CD4-positive, alpha-beta T cell treated with Interleukin-12 subunit alpha and Interleukin-12 subunit beta, for 1 hour (primary cell): ENCODE results near the gene RBM15B.
"Not testable (repeated sequence)": the region's sequence is repeated elsewhere in the genome, so short reads cannot be mapped to it uniquely, and the experiment has no call there.

ENCODE experiments used
- DNase-seq: peaks from one replicate; pipeline ENCODE4 v3.0.0-alpha.2; 2020

The RBM15B gene

GRCh38 chr3:51378726-51379125, 12.4 kb upstream of the RBM15B start:
- DNase-seq = no peak

DNA sequence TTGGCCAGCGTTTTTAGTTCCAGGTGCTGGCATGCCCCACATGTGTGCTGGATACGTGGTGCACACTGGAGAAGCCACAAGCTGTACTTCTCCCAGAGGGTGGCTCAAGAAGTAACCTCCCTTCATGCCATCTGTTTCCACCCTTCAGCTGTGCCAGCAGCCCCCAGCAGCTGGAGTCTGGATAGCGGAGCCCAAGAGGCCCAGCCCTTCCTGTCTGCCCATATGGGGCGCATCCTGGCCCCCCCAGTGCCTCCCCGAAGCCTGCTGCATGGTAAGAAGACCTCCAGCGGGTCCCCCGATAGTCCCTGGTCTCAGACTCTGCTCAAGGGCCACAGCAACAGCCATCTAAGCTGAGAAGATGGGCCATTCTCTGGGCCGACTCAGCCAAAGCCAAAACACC, 11.8 kb upstream of the RBM15B start:
- no peak for DNase-seq

DNA sequence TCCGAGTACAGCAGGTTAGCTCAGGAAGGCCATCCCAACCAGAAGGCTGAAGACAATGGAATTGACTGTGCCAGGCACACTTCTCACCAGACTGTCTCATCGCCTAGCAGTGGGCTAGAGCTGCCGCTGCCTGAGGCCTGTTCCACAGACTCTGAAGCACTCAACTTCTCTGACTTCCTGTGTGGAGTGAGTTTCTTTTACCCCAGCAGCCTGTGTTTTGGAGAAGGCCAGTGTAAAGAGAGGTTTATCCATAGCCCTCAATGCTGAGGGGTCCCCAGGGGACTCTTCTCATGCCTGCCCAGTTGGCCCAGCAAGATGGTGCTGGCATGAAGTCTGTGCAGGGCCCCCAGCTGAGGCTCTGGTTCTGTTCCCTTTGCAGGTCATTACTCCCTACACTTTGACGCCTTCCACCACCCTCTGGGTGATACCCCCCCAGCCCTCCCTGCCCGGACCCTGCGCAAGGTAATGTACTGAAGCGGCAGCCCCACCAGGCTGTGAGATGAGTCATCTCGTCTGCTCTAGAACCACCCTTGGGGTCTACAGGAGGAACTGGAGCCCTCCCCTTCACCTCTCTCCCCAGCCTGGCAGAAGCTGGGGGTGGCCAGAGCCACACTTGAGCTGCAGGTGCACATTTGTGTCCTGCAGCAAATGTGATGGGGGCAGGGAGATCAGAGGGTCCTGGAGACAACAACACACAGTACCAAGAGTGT, 11.2 kb upstream of the RBM15B start:
- DNase-seq = no peak

- DNase-seq = no peak
These were observed 10.3 kb upstream of the RBM15B start for GRCh38 chr3:51380601-51381332.

DNA sequence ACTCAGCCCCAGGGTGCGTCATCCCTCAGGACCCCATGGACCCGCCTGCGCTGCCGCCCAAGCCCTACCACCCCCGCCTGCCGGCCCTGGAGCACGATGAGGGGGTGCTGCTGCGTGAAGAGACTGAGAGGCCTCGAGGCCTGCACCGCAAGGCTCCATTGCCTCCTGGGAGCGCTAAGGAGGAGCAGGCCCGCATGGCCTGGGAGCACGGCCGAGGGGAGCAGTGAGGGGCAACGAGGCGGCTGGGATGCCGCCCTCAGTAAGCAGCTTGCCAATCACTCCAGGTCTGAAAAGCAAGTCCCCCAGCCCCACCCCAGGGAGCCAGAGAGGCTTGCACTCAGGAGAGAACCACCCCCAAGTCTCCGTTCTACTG, 9.8 kb upstream of the RBM15B start:
- no peak for DNase-seq

DNA sequence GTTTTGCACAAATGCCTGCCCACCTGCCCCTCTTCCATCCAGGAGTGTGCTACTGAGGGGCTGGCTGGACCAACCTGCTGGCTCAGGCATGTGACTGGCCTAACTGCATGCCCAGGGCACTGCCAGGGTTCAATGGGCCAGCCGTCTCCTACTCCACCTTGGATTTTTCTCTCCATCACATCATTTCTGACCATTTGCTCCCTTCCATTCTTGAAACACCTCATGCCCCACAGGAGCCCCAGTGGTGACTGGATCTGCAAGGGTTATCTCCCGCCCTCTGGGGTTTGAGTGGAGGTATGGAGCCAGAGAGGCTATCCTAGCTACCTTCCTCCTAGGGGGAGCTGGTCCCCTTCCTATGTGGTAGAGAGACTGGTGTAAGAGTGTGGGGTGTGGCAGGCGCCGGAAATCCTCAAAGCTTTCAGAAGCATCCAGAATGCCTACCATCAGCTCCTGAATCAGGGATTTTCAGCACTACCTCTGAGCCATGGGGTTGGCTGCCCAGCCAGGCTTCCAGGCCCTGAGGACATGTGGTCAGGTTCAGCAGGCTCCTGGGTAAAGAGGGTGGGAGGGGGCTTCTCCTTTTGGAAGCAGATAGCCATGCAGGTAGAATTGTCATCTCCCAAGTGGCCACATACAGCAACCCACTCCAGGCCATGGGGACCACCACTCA, 8.9 kb upstream of the RBM15B start:
- no peak for DNase-seq

GRCh38 chr3:51382947-51383578, 8.0 kb upstream of the RBM15B start:
- no peak for DNase-seq

DNA sequence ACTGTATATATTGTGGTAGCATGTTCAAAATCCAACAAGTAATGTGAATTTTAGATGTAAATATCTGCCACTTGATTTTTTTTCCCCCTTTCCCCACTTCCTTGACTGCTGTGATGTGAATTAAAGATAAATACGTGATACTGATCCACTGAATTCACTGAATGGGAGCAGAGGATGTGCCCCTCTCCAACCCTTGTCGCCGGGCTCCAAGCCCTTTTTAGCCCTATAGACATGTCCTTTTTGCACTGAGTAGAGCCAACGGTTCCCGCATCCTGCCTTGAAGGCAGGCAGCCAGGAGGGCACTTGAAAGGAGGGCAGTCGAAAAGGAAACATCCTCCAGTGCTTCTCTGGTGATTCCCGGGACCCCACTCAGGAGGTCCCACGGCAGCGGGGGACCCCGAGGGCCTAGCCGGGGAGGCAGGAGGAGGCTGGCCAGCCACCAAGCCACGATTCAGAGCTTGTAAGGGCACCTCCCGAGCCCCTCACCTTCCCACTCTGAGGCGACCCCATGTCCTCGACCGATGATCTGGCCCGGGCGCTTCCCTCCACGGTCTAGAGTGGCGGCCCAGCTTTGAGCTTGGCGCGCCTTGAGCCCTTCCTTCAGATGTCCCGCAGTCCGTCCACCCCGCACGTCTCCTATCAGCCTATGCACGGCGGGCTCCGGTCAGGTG, 6.9 kb upstream of the RBM15B start:
- no peak for DNase-seq

DNA sequence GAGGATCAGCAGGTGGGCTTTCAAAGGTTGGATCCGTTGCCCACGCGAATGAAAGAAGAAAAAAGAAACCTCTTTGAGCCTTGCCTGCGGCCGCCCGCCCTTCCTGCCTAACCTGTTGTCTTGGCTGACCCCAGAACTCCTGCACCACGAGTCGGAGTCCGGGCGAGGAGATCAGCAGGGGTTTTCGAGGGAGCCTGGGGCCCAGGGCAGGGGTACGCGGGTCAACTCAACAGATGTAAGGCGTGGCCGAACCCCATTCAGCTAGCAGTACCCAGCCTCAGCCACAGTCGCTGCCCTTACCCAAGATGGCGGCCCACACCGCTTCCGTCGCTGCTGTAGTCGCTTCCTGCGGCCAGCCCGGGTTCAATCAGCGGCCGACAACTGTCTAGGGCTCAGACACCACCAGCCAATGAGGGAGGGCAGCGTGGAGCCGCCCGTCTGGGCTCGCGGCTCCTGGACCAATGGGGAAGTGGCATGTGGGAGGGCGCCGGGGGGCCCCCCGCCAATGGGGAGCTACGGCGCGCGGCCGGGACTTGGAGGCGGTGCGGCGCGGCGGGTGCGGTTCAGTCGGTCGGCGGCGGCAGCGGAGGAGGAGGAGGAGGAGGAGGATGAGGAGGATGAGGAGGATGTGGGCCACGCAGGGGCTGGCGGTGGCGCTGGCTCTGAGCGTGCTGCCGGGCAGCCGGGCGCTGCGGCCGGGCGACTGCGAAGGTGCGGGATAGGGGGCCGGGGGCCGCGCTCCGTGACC, 6.2 kb upstream of the RBM15B start, which contains the start of gene MANF:
TSS of gene MANF (plus strand) at position 566 of the 748 bp plus-strand sequence. CDS start at position 618, 52 bp downstream.
- peak; percentile 98 for DNase-seq

DNA sequence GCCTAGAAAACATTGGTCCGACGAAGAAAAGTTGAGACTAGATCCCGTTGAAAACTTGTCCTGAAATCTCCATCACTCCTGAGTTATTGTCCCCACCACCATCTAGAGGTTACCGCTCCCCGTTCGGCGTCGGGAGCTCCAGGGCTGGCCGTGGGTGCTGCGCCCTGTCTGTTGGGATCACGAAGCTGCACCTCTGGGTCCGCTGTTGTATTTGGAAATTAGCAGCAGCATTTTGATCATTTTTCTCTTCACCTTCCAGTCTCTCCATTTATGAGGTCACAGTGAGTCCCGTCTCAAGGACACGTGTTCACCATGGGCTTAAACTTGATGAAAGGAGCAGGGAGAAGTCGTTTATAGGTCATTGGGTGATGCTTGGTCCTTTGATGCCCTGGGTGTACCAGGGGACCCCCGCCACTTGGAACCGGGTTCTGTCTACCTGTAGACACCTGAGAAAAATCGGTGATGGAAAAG, 5.4 kb upstream of the RBM15B start:
- DNase-seq = no peak

DNA sequence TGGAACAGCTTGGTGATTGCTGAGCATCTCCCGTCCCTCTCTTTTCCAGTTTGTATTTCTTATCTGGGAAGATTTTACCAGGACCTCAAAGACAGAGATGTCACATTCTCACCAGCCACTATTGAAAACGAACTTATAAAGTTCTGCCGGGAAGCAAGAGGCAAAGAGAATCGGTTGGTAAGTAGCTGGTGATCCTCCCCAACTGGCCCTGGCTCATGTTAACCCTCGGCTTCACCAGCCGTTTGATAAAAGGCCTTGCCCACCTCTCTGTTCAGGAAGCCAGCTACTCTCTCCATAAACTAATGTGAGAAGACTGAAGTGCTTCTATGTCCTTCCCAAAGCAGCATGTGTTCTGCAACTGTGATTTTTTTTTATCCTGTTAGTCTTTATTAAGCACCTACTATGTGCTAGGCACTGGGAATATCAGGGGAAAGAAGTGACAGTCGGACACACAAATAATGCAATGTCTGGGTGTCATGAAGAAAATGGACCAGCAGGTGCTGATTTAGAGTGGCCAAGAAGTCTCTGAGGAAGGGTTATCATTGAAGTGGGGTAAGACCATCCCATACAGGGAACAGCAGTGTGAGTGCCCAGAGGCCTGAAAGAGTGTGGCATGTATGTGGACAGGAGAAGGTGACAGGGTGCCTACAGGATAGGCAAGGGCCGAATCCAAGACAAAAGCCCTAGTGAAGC, 4.8 kb upstream of the RBM15B start:
- DNase-seq = no peak

DNA sequence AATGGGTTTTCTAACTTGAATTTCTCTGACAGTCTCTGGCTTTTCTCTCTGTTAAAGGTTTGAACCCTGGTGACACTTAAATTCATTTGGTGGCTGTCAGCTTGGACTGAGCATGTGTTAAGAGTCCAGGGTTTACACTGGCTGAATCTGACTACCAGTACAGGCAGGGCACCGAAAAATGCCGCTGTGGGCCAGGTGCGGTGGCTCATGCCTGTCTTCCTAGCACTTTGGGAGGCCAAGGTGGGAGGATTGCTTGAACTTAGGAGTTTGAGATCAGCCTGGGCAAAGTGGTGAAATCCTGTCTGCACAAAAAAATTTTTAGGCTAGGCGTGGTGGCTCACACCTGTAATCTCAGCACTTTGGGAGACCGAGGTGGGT, 4.2 kb upstream of the RBM15B start:
- no peak for DNase-seq

- not testable (repeated sequence) for DNase-seq
These were observed 3.8 kb upstream of the RBM15B start for GRCh38 chr3:51387281-51387680.

GRCh38 chr3:51388286-51389029, 2.6 kb upstream of the RBM15B start:
- no peak for DNase-seq

DNA sequence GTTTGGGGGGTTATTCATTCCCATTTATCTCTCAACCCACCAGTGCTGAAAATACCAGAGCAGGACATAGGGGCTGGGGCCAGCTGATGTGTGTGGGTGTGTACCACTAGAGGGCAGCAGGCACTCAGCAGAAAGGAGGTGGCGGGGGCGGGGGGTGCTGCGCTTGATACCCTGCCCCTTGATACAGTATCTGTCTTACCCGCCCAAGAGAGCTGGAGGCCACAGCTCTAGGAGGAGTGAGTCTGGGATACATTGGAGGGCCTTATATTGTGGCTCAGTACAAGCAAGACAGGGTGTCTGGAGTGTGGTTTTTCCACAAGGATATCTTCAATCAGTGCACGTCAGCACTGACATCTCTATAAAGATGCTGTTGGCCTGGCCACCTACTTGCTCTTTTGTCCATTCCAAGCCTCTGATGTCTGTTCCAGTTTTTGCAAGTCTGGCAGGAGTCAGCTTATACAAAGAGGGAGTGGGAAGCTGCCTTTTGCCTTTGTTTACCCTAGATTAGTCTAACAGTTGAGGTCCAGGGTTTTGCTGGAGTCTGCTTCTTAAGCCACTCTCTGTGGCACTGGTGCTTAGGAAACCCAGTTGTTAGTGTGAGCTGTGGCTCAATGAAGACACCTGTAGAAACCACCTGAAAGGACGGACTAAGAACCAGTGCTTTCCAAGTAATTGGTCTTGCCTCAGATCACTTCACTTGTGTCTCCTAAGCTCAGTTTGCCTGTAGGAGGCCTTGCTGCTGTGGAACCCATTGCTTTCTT, 1.5 kb upstream of the RBM15B start:
- peak; percentile 70 for DNase-seq

DNA sequence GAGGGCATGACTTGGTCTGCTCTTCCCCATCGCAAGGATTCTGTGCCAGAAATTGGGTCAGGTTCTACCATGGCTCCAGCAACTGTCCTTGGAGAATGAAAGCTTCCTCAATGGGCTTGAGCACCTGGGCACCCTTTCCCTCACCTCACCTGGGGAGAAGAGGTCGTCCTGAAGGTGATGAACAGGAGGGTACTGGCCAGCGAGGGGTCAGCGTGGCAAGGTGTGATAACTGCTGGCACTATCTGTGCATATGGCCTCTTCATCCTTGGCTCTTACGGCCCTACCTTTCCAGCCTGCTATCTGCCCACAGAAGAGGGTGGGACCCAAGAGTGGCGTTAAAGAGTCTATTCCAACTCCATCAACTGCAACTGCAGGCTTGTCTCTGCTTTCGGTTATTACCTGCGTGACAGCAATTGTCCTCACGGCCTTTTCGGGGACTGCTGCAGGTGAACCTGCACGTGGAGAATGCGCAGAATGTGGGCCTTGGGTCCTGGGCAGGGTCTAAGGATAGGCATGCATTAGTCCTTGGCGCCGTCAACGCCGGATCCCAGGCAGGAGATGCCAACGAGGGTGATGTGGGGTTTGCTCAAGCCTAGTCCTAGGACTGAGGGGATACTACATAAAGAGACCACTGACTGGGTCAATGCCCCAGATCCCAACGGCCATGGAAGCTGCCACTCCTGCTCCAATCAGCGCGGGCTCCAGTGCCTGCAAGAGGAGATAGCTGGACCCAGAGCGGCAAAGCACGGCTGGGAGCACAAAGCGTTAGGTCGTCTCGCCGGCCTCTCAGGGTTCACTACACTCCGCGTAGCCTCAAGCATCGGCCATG, 625 bp upstream of the RBM15B start:
- no peak for DNase-seq

DNA sequence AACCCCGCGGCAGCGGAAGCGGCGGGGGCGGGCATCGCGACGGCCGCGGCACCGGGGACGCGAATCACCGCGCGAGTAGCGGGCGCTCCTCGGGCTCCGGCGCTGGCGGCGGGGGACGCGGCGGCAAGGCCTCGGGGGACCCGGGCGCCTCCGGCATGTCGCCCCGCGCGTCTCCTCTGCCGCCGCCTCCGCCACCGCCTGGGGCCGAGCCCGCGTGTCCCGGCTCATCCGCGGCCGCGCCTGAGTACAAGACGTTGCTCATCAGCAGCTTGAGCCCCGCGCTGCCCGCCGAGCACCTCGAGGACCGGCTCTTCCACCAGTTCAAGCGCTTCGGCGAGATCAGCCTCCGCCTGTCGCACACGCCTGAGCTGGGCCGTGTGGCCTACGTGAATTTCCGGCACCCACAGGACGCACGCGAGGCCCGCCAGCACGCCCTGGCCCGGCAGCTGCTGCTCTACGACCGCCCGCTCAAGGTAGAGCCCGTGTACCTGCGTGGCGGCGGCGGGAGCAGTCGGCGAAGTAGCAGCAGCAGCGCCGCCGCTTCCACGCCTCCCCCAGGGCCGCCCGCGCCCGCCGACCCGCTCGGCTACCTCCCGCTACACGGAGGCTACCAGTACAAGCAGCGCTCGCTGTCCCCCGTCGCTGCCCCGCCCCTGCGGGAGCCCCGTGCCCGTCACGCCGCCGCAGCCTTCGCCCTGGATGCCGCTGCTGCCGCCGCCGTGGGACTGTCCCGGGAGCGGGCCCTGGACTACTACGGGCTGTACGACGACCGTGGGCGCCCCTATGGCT, 675 bp downstream of the RBM15B start:
- DNase-seq = peak; percentile 62
